ENCODE results near the gene ENOX1.

ENOX1 gene

DNA sequence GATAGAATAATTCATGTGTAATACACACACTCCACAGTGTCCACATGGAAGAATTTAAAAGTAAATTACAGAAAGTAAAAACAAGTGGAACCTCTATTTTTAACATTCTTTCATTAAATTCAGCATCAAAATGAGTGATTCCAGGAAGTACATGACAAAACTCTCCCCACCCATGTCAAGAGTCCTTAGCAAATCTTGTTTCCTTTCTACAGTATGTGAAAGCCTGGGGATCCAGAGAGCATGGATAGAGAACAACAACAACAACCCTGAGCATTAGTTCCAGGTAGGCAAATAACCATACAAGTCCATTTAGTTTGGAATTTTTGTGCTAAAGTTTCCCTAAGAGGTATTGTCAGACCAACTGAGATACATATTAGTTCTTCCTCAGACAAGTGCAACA lies 267.9 kb downstream of the ENOX1 start:
- TF ChIP-seq, protein P1, sequence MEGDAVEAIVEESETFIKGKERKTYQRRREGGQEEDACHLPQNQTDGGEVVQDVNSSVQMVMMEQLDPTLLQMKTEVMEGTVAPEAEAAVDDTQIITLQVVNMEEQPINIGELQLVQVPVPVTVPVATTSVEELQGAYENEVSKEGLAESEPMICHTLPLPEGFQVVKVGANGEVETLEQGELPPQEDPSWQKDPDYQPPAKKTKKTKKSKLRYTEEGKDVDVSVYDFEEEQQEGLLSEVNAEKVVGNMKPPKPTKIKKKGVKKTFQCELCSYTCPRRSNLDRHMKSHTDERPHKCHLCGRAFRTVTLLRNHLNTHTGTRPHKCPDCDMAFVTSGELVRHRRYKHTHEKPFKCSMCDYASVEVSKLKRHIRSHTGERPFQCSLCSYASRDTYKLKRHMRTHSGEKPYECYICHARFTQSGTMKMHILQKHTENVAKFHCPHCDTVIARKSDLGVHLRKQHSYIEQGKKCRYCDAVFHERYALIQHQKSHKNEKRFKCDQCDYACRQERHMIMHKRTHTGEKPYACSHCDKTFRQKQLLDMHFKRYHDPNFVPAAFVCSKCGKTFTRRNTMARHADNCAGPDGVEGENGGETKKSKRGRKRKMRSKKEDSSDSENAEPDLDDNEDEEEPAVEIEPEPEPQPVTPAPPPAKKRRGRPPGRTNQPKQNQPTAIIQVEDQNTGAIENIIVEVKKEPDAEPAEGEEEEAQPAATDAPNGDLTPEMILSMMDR (IDR thresholded peaks at IDR 0.05; ENCODE audit: low read depth, low read length), result no peak

DNA sequence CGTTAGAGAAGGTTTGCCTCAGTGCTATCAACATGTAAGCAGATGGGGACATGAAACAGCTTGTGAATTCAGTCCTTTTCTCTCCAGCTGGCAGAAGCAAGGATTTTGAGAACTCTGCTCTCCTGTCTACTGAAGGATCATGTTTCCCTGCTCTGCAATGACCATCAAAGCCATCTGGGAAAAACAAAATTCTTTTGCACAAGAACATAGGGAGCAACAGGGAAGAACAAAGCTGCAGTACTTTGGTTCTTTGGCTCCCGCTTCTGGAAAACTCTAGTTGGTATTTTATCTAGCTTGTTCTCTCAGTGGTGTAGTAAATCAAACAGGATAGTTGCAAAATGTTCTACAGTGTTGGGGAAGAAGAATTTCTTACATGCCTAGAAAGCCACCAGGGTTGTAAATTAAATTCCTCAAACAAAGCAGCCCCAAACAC lies 270.4 kb downstream of the ENOX1 start:
- no peak overlapping the region for H3K4me3 ChIP-seq (ENCODE audit: low read depth, low read length)
- TF ChIP-seq, protein P1 (IDR thresholded peaks at IDR 0.05; ENCODE audit: low read depth, low read length), result no peak

More for the DNA sequence above, 267.9 kb downstream of the ENOX1 start:
- H3K4me3 ChIP-seq (ENCODE audit: low read depth, low read length), result no peak overlapping the region

DNA sequence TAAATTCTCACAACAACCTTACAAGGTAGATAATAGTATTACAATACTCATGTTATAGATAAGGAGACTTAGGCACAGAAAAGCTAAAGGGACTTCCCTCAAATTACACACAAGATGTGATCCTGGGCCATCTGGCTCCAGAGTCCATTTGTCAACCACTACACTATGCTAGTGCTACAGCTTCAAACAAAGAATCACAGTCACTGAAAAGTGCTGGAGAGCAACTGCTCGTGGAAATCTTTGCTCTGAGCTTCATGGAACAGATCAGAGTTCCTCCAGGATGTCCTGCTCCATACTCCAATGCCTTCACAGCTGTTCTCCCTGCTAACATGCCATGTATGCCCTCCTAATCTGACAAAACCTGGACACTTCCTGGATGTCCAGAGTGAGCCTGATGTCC lies 271.2 kb downstream of the ENOX1 start:
- TF ChIP-seq, protein P1 (IDR thresholded peaks at IDR 0.05; ENCODE audit: low read depth, low read length), result no peak
- no peak overlapping the region for H3K4me3 ChIP-seq (ENCODE audit: low read depth, low read length)

DNA sequence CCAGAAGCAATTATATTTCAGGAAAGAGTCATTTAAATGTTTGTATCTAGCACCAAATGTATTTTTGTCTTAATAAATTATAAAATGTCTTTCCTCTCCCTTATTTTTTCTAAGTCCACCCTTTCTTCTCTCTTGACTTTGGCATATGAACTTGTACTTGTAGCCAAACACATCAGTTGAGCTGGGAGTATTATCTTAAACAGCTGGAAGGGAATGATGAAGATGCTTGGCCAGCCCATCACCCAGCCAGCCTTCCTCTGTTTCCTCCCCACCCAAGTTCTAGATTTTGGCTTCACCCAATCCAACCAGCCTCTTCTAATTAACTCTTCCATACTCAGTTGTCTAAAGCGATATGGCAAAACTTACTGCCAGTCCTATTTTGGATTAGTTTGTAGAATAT lies 272.5 kb downstream of the ENOX1 start:
- no peak overlapping the region for H3K4me3 ChIP-seq (ENCODE audit: low read depth, low read length)
- TF ChIP-seq, protein P1 (IDR thresholded peaks at IDR 0.05; ENCODE audit: low read depth, low read length), result no peak

DNA sequence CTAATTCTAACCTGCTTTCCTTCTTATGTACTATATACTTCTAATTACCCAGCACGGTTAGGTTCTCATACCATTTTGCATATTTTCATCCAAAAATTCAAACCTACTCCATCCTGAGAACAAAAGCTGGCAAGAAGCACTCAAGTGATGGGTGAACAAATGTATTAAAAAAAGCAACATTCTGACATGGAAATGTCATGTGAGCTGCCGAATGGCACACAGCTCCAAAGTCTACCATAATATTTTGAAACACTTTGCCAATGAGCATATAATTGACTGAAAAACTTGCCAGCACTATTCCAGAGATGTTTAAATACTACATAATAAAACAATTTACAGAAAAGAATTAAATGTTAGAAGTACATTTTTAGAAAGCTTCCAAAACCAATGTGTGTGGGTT lies 274.6 kb downstream of the ENOX1 start:
- TF ChIP-seq, protein P1 (IDR thresholded peaks at IDR 0.05; ENCODE audit: low read depth, low read length), result no peak
- no peak overlapping the region for H3K4me3 ChIP-seq (ENCODE audit: low read depth, low read length)

DNA sequence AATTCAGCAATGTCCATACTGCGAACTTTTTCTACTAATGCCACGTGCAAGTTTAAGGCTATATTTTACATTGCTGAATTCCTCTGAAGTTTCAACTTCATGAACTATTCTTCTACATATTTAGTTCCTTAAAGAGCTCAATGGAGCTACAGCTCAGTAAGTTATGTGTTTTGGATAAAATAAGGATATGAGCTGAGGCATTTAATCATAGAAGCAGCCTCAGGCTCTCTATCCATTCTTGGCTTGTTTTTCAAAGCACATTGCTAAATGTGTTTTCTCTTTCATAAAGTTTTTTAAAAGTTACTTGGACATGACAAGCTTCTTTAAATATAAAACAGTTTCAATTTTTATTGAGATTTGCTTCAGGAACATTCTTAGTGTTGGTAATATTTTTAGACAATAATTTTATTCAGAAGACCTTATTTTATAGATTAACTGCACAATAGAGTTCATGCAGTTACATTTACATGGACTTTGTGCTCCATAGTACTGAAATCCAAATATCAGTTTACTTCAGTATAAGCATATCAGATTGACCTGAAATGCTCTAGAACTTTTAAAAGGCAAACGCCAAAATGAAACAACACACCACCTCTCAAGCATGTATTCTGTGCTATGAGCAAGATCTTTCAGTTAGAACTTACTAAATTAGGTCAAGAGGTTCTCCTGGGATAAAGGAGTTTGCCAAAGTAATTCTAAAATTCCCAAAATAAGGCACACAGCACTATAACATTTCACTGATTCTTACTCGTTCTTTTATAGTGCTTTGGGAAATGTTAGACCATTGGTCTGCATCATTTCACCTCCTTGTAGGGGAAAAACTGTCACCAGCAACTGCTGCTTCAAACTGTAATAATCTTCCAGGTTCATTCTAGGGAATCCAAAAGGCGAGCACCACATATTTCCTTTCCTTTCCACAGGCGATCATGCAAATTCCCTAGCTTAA lies 275.5 kb downstream of the ENOX1 start:
- TF ChIP-seq, protein P1 (IDR thresholded peaks at IDR 0.05; ENCODE audit: low read depth, low read length), result no peak
- H3K4me3 ChIP-seq (ENCODE audit: low read depth, low read length), result no peak overlapping the region

DNA sequence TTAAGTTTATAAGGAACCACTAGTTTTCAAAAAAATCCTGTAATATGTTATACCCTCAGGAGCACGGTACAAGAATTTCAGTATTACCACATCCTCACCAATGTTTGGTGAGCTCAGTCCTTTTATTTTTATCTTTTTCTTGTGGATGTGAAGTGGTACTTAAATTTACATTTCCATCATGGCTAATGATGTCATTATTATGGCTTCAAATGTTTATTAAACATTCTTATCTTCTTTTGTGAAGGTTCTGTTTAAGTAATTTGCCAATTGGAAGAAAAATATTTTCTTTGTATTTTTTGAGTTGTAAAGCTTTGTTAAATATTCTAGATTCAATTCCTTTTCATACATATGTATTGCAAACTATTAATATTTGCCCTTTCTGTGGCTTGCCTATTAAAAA lies 291.0 kb downstream of the ENOX1 start:
- H3K4me3 ChIP-seq (ENCODE audit: low read depth, low read length), result no peak overlapping the region
- TF ChIP-seq, protein P1 (IDR thresholded peaks at IDR 0.05; ENCODE audit: low read depth, low read length), result no peak
